GM12874 (cell line): Measurements from ENCODE around the gene CXADR.
A peak's percentile ranks its signal among the peaks of the same experiment; 100 is the strongest.

Experiments
- CTCF ChIP-seq: IDR thresholded peaks from 2 replicates; pipeline ENCODE4 v1.5.1; 2011; ENCODE audit warnings: low read depth, mild to moderate bottlenecking, control low read depth, low read length, moderate library complexity; ENCODE audit not compliant: insufficient read depth

Gene CXADR

GRCh38 chr21:17554120-17554519 lies 41.3 kb downstream of the CXADR start:
- TF ChIP-seq CTCF: no peak

- TF ChIP-seq CTCF: 0 out of 2 replicates have a peak, but pooled peaks have one; percentile 2
These were observed 42.0 kb downstream of the CXADR start for GRCh38 chr21:17554679-17555465.

GRCh38 chr21:17560377-17561025 lies 47.7 kb downstream of the CXADR start:
- TF ChIP-seq CTCF: no peak

GRCh38 chr21:17570786-17571185 lies 57.9 kb downstream of the CXADR start:
- TF ChIP-seq CTCF: no peak

- no peak for TF ChIP-seq CTCF
These were observed 59.6 kb downstream of the CXADR start for GRCh38 chr21:17572431-17572830.

- no peak for TF ChIP-seq CTCF
These were observed 62.2 kb downstream of the CXADR start for GRCh38 chr21:17575076-17575475.

GRCh38 chr21:17576080-17576835 lies 63.4 kb downstream of the CXADR start:
- TF ChIP-seq CTCF: no peak
